GM23338 (cell line): ENCODE measurements around the gene WNT1. TPM values are rescaled to one million over a fixed set of nuclear protein-coding genes. Genes with fewer than 3 reads are reported as not detected.

Experiments used
- ATAC-seq: fragments of 200-7000 bp; cut with Tn5 transposase; 3 replicates; pipeline ENCODE4 v1.9.1; 2020
- DNase-seq: peaks from one replicate; pipeline ENCODE4 v3.0.0-alpha.2; 2015; ENCODE audit warnings: low spot score
- H2AFZ ChIP-seq: fragments of 200-600 bp; sonication (generic); 2 replicates; pipeline ENCODE4 v1.8.0; 2016; ENCODE audit warnings: antibody characterized with exemption, mild to moderate bottlenecking, moderate library complexity
- H3F3A ChIP-seq: fragments of 200-600 bp; sonication (generic); replicated peaks from 2 replicates; pipeline ENCODE4 v1.8.0; 2017; ENCODE audit warnings: antibody characterized with exemption, mixed run types, low read depth
- H3K27ac ChIP-seq: fragments of 200-600 bp; sonication (generic); 2 replicates; pipeline ENCODE4 v1.6.1; 2016; ENCODE audit warnings: low read depth
- H3K27me3 ChIP-seq: fragments of 200-600 bp; sonication (generic); 2 replicates; pipeline ENCODE4 v1.8.0; 2016; ENCODE audit warnings: mild to moderate bottlenecking, mixed run types, moderate library complexity; ENCODE audit not compliant: insufficient read depth
- H3K36me3 ChIP-seq: fragments of 200-600 bp; sonication (generic); 2 replicates; pipeline ENCODE4 v1.8.0; 2016; ENCODE audit warnings: mild to moderate bottlenecking; ENCODE audit not compliant: insufficient read depth
- H3K4me1 ChIP-seq: fragments of 200-600 bp; sonication (generic); 2 replicates; pipeline ENCODE4 v1.8.0; 2016; ENCODE audit warnings: mild to moderate bottlenecking, moderate library complexity; ENCODE audit not compliant: insufficient read depth
- H3K4me2 ChIP-seq: fragments of 200-600 bp; sonication (generic); 2 replicates; pipeline ENCODE4 v1.7.1; 2017; ENCODE audit warnings: mixed run types
- H3K4me3 ChIP-seq: fragments of 200-600 bp; sonication (generic); 2 replicates; pipeline ENCODE4 v1.6.1; 2016; ENCODE audit warnings: mixed run types
- H3K79me2 ChIP-seq: fragments of 200-600 bp; sonication (generic); replicated peaks from 2 replicates; pipeline ENCODE4 v1.8.0; 2017; ENCODE audit warnings: mild to moderate bottlenecking; ENCODE audit not compliant: insufficient read depth
- H3K9me2 ChIP-seq: fragments of 200-600 bp; sonication (generic); 2 replicates; pipeline ENCODE4 v1.8.0; 2017; ENCODE audit not compliant: insufficient read depth
- H4K20me1 ChIP-seq: fragments of 200-600 bp; sonication (generic); replicated peaks from 2 replicates; pipeline ENCODE4 v1.8.0; 2017; ENCODE audit warnings: mild to moderate bottlenecking; ENCODE audit not compliant: insufficient read depth
- H3K27ac Mint-ChIP-seq: 2 replicates; pipeline ENCODE4 v1.8.0; 2020; ENCODE audit warnings: inconsistent platforms, mild to moderate bottlenecking, moderate library complexity, mixed read lengths
- H3K27me3 Mint-ChIP-seq: 3 replicates; pipeline ENCODE4 v1.8.0; 2022; ENCODE audit warnings: low read depth, mild to moderate bottlenecking, moderate library complexity, mixed read lengths, inconsistent platforms; ENCODE audit not compliant: insufficient read depth, poor library complexity
- H3K36me3 Mint-ChIP-seq: 3 replicates; pipeline ENCODE4 v1.8.0; 2021; ENCODE audit warnings: low read depth, mild to moderate bottlenecking, inconsistent platforms, moderate library complexity, mixed read lengths
- H3K4me1 Mint-ChIP-seq: 3 replicates; pipeline ENCODE4 v1.8.0; 2020; ENCODE audit warnings: mild to moderate bottlenecking, inconsistent platforms, mixed read lengths
- H3K4me3 Mint-ChIP-seq: 3 replicates; pipeline ENCODE4 v1.8.0; 2021; ENCODE audit warnings: moderate library complexity, mild to moderate bottlenecking, inconsistent platforms, mixed read lengths
- H3K9me3 Mint-ChIP-seq: 3 replicates; pipeline ENCODE4 v1.8.0; 2020; ENCODE audit warnings: moderate library complexity, mild to moderate bottlenecking, inconsistent platforms, mixed read lengths
- CREB1 ChIP-seq: fragments of 250-450 bp; sonication (Bioruptor Pico); IDR thresholded peaks from 2 replicates; pipeline ENCODE4 v1.5.0; 2020; ENCODE audit warnings: low read depth, mild to moderate bottlenecking, moderate library complexity
- POLR2AphosphoS5 ChIP-seq: IDR thresholded peaks from 2 replicates; pipeline ENCODE4 v1.6.1; 2016; ENCODE audit warnings: antibody characterized with exemption, low read depth
- STAT1 ChIP-seq: IDR thresholded peaks from one replicate; pipeline ENCODE4 v1.6.1; 2016; ENCODE audit warnings: antibody characterized with exemption; ENCODE audit not compliant: unreplicated experiment
- ZNF331 ChIP-seq: fragments of 250-450 bp; sonication (Bioruptor Pico); IDR thresholded peaks from 2 replicates; pipeline ENCODE4 v1.5.0; 2020; ENCODE audit warnings: low read depth, mild to moderate bottlenecking, moderate library complexity
- polyA plus RNA-seq: library from polyadenylated mRNA; unstranded; fragments of >200 nt; fragmentation: Nextera tagmentation; extraction: Ambion mirVana; gene quantifications from 2 replicates; pipeline ENCODE4 v1.2.1, GENCODE V29; 2016
- total RNA-seq: library from RNA; depleted of rRNA; stranded (reverse); fragments of >200 nt; shearing (Covaris generic); gene quantifications from 2 replicates; pipeline ENCODE4 v1.2.3, GENCODE V29; 2014
- TF ChIP-seq, protein P1 (sequence below): fragments of 250-450 bp; sonication (Bioruptor Pico); IDR thresholded peaks from 2 replicates; pipeline ENCODE4 v1.5.0; 2020; ENCODE audit warnings: mild to moderate bottlenecking, moderate library complexity

The WNT1 gene
- total and polyA plus RNA-seq, 2 experiments from 2014 or later, result not detected

- TF ChIP-seq, protein P1, sequence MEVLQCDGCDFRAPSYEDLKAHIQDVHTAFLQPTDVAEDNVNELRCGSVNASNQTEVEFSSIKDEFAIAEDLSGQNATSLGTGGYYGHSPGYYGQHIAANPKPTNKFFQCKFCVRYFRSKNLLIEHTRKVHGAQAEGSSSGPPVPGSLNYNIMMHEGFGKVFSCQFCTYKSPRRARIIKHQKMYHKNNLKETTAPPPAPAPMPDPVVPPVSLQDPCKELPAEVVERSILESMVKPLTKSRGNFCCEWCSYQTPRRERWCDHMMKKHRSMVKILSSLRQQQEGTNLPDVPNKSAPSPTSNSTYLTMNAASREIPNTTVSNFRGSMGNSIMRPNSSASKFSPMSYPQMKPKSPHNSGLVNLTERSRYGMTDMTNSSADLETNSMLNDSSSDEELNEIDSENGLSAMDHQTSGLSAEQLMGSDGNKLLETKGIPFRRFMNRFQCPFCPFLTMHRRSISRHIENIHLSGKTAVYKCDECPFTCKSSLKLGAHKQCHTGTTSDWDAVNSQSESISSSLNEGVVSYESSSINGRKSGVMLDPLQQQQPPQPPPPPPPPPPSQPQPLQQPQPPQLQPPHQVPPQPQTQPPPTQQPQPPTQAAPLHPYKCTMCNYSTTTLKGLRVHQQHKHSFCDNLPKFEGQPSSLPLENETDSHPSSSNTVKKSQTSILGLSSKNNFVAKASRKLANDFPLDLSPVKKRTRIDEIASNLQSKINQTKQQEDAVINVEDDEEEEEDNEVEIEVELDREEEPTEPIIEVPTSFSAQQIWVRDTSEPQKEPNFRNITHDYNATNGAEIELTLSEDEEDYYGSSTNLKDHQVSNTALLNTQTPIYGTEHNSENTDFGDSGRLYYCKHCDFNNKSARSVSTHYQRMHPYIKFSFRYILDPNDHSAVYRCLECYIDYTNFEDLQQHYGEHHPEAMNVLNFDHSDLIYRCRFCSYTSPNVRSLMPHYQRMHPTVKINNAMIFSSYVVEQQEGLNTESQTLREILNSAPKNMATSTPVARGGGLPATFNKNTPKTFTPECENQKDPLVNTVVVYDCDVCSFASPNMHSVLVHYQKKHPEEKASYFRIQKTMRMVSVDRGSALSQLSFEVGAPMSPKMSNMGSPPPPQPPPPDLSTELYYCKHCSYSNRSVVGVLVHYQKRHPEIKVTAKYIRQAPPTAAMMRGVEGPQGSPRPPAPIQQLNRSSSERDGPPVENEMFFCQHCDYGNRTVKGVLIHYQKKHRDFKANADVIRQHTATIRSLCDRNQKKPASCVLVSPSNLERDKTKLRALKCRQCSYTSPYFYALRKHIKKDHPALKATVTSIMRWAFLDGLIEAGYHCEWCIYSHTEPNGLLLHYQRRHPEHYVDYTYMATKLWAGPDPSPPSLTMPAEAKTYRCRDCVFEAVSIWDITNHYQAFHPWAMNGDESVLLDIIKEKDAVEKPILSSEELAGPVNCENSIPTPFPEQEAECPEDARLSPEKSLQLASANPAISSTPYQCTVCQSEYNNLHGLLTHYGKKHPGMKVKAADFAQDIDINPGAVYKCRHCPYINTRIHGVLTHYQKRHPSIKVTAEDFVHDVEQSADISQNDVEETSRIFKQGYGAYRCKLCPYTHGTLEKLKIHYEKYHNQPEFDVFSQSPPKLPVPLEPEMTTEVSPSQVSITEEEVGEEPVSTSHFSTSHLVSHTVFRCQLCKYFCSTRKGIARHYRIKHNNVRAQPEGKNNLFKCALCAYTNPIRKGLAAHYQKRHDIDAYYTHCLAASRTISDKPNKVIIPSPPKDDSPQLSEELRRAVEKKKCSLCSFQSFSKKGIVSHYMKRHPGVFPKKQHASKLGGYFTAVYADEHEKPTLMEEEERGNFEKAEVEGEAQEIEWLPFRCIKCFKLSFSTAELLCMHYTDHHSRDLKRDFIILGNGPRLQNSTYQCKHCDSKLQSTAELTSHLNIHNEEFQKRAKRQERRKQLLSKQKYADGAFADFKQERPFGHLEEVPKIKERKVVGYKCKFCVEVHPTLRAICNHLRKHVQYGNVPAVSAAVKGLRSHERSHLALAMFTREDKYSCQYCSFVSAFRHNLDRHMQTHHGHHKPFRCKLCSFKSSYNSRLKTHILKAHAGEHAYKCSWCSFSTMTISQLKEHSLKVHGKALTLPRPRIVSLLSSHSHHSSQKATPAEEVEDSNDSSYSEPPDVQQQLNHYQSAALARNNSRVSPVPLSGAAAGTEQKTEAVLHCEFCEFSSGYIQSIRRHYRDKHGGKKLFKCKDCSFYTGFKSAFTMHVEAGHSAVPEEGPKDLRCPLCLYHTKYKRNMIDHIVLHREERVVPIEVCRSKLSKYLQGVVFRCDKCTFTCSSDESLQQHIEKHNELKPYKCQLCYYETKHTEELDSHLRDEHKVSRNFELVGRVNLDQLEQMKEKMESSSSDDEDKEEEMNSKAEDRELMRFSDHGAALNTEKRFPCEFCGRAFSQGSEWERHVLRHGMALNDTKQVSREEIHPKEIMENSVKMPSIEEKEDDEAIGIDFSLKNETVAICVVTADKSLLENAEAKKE, result no peak
- no peak for TF ChIP-seq ZNF331
These were observed 7.8 kb downstream of the WNT1 start (continued) for GRCh38 chr12:48985901-48986300.

DNA sequence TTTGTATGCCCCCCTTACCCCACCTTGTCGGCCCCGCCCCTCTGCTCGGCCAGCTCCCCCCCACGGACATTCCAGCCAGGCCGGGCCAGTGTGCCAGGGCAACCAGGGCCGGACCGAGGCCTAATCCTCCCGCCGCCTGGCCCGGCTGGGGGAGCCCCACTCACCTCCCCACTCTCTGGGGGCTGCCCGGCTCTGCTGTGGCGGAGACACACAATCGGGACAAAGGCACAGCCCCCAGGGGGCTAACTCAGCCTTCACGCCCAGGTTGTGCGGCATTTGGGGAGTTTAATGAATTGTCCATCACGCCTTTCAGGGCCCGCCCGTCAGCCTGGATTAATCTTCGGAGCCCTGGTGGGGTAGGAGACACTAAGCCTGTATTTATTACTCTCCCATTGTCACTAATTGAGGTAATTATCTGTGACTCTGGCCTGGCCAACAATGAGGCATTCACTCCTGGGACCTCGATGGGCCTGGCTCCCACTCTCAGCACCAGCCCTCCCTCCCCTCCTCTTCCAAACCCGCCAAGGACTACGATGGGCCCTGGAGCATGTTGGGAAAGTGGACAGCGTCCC, 8.7 kb downstream of the WNT1 start:
- Histone ChIP-seq H4K20me1 (peaks cover 11% of the 10 kb centered on the region; the same call in 1 of the 2 replicates), H3K36me3 (no peaks in the 10 kb centered on the region), H3K79me2 (no peaks in the 10 kb centered on the region), H3K4me1 (no peaks in the 10 kb centered on the region), H3K27ac (no peak overlapping the region), H3K27me3 (peaks cover 95% of the 10 kb centered on the region), H3K4me2 (no peak overlapping the region), H2AFZ (no peak overlapping the region), H3K4me3 (no peak overlapping the region), H3F3A (no peaks in the 10 kb centered on the region), H3K9me2 (no peaks in the 10 kb centered on the region)
- Mint-ChIP-seq H3K4me1 (peaks cover 16% of the 10 kb centered on the region), H3K36me3 (no peaks in the 10 kb centered on the region), H3K27me3 (peaks cover 62% of the 10 kb centered on the region), H3K9me3 (no peaks in the 10 kb centered on the region), H3K27ac (no peak overlapping the region), H3K4me3 (no peak overlapping the region)
- peak; percentile 4 for DNase-seq
- TF ChIP-seq CREB1 (CRISPR knock-in tag), result no peak
- TF ChIP-seq STAT1, result no peak
- TF ChIP-seq, protein P1, result no peak
- TF ChIP-seq POLR2AphosphoS5, result no peak
- ATAC-seq, result no peak
